GM23338 (cell line): ENCODE results near the gene RAD51B. TPM values are rescaled to one million over a fixed set of nuclear protein-coding genes. Genes with fewer than 3 reads are reported as not detected.

Source experiments
- ATAC-seq: fragments of 200-7000 bp; cut with Tn5 transposase; 3 replicates; pipeline ENCODE4 v1.9.1; 2020
- DNase-seq: peaks from one replicate; pipeline ENCODE4 v3.0.0-alpha.2; 2015; ENCODE audit warnings: low spot score
- H2AFZ ChIP-seq: fragments of 200-600 bp; sonication (generic); 2 replicates; pipeline ENCODE4 v1.8.0; 2016; ENCODE audit warnings: antibody characterized with exemption, mild to moderate bottlenecking, moderate library complexity
- H3F3A ChIP-seq: fragments of 200-600 bp; sonication (generic); replicated peaks from 2 replicates; pipeline ENCODE4 v1.8.0; 2017; ENCODE audit warnings: antibody characterized with exemption, mixed run types, low read depth
- H3K27ac ChIP-seq: fragments of 200-600 bp; sonication (generic); 2 replicates; pipeline ENCODE4 v1.6.1; 2016; ENCODE audit warnings: low read depth
- H3K27me3 ChIP-seq: fragments of 200-600 bp; sonication (generic); 2 replicates; pipeline ENCODE4 v1.8.0; 2016; ENCODE audit warnings: mild to moderate bottlenecking, mixed run types, moderate library complexity; ENCODE audit not compliant: insufficient read depth
- H3K36me3 ChIP-seq: fragments of 200-600 bp; sonication (generic); 2 replicates; pipeline ENCODE4 v1.8.0; 2016; ENCODE audit warnings: mild to moderate bottlenecking; ENCODE audit not compliant: insufficient read depth
- H3K4me1 ChIP-seq: fragments of 200-600 bp; sonication (generic); 2 replicates; pipeline ENCODE4 v1.8.0; 2016; ENCODE audit warnings: mild to moderate bottlenecking, moderate library complexity; ENCODE audit not compliant: insufficient read depth
- H3K4me2 ChIP-seq: fragments of 200-600 bp; sonication (generic); 2 replicates; pipeline ENCODE4 v1.7.1; 2017; ENCODE audit warnings: mixed run types
- H3K4me3 ChIP-seq: fragments of 200-600 bp; sonication (generic); 2 replicates; pipeline ENCODE4 v1.6.1; 2016; ENCODE audit warnings: mixed run types
- H3K79me2 ChIP-seq: fragments of 200-600 bp; sonication (generic); replicated peaks from 2 replicates; pipeline ENCODE4 v1.8.0; 2017; ENCODE audit warnings: mild to moderate bottlenecking; ENCODE audit not compliant: insufficient read depth
- H3K9me2 ChIP-seq: fragments of 200-600 bp; sonication (generic); 2 replicates; pipeline ENCODE4 v1.8.0; 2017; ENCODE audit not compliant: insufficient read depth
- H4K20me1 ChIP-seq: fragments of 200-600 bp; sonication (generic); replicated peaks from 2 replicates; pipeline ENCODE4 v1.8.0; 2017; ENCODE audit warnings: mild to moderate bottlenecking; ENCODE audit not compliant: insufficient read depth
- H3K27ac Mint-ChIP-seq: 2 replicates; pipeline ENCODE4 v1.8.0; 2020; ENCODE audit warnings: inconsistent platforms, mild to moderate bottlenecking, moderate library complexity, mixed read lengths
- H3K27me3 Mint-ChIP-seq: 3 replicates; pipeline ENCODE4 v1.8.0; 2022; ENCODE audit warnings: low read depth, mild to moderate bottlenecking, moderate library complexity, mixed read lengths, inconsistent platforms; ENCODE audit not compliant: insufficient read depth, poor library complexity
- H3K36me3 Mint-ChIP-seq: 3 replicates; pipeline ENCODE4 v1.8.0; 2021; ENCODE audit warnings: low read depth, mild to moderate bottlenecking, inconsistent platforms, moderate library complexity, mixed read lengths
- H3K4me1 Mint-ChIP-seq: 3 replicates; pipeline ENCODE4 v1.8.0; 2020; ENCODE audit warnings: mild to moderate bottlenecking, inconsistent platforms, mixed read lengths
- H3K4me3 Mint-ChIP-seq: 3 replicates; pipeline ENCODE4 v1.8.0; 2021; ENCODE audit warnings: moderate library complexity, mild to moderate bottlenecking, inconsistent platforms, mixed read lengths
- H3K9me3 Mint-ChIP-seq: 3 replicates; pipeline ENCODE4 v1.8.0; 2020; ENCODE audit warnings: moderate library complexity, mild to moderate bottlenecking, inconsistent platforms, mixed read lengths
- CREB1 ChIP-seq: fragments of 250-450 bp; sonication (Bioruptor Pico); IDR thresholded peaks from 2 replicates; pipeline ENCODE4 v1.5.0; 2020; ENCODE audit warnings: low read depth, mild to moderate bottlenecking, moderate library complexity
- EZH2phosphoT487 ChIP-seq: fragments of 200-600 bp; sonication (generic); IDR thresholded peaks from one replicate; pipeline ENCODE4 v1.8.1; 2018; ENCODE audit warnings: antibody characterized with exemption; ENCODE audit not compliant: unreplicated experiment
- NANOG ChIP-seq: IDR thresholded peaks from 2 replicates; pipeline ENCODE4 v1.6.1; 2016; ENCODE audit warnings: antibody characterized with exemption, borderline replicate concordance
- POLR2AphosphoS5 ChIP-seq: IDR thresholded peaks from 2 replicates; pipeline ENCODE4 v1.6.1; 2016; ENCODE audit warnings: antibody characterized with exemption, low read depth
- STAT1 ChIP-seq: IDR thresholded peaks from one replicate; pipeline ENCODE4 v1.6.1; 2016; ENCODE audit warnings: antibody characterized with exemption; ENCODE audit not compliant: unreplicated experiment
- ZNF114 ChIP-seq: fragments of 250-450 bp; sonication (Bioruptor Pico); IDR thresholded peaks from 2 replicates; pipeline ENCODE4 v1.5.0; 2020; ENCODE audit warnings: mild to moderate bottlenecking, moderate library complexity
- ZNF331 ChIP-seq: fragments of 250-450 bp; sonication (Bioruptor Pico); IDR thresholded peaks from 2 replicates; pipeline ENCODE4 v1.5.0; 2020; ENCODE audit warnings: low read depth, mild to moderate bottlenecking, moderate library complexity
- polyA plus RNA-seq: library from polyadenylated mRNA; unstranded; fragments of >200 nt; fragmentation: Nextera tagmentation; extraction: Ambion mirVana; gene quantifications from 2 replicates; pipeline ENCODE4 v1.2.1, GENCODE V29; 2016
- total RNA-seq: library from RNA; depleted of rRNA; stranded (reverse); fragments of >200 nt; shearing (Covaris generic); gene quantifications from 2 replicates; pipeline ENCODE4 v1.2.3, GENCODE V29; 2014
- TF ChIP-seq, protein P1 (sequence below), 2 experiments: fragments of 200-600 bp in 1 of 2; sonication (generic) in 1 of 2; conservative IDR thresholded peaks; 2 replicates each; pipeline versions ENCODE4 v1.5.1 to v1.6.1; 2016 to 2017; ENCODE audit warnings: antibody characterized with exemption in 2 of 2, low read depth in 2 of 2, mild to moderate bottlenecking in 2 of 2, moderate library complexity in 1 of 2
- TF ChIP-seq, protein P2 (sequence below): fragments of 250-450 bp; sonication (Bioruptor Pico); IDR thresholded peaks from 2 replicates; pipeline ENCODE4 v1.5.0; 2020; ENCODE audit warnings: mild to moderate bottlenecking, moderate library complexity

The RAD51B gene
- total and polyA plus RNA-seq, 2 experiments from 2014 or later, result 15.7 to 29.1 TPM

DNA sequence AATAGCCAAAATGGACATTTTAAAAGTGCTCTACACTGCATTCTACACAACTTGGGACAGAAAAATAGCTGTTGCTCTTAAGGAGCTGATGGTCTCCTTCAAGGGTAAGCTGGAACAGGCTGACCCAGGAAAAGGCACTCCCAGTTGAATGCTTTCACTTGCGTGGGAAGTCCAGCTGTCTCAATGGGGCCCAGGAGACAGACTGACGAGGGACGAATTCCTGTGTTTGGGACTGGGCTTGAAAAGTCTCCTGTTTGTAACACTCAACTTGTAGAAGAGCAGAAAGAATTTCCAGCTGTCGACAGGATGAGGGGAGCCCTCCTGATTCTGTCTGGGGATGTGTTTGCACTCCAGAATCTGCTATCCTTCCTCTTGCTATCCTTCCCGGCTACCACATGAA, 792.5 kb downstream of the RAD51B start:
- Histone ChIP-seq H3K79me2 (no peaks in the 10 kb centered on the region), H3K4me2 (no peak overlapping the region), H2AFZ (no peak overlapping the region), H3K4me1 (peaks cover 6% of the 10 kb centered on the region; the same call in 1 of the 2 replicates), H3K4me3 (no peak overlapping the region), H3K36me3 (peaks cover 12% of the 10 kb centered on the region), H3K9me2 (no peaks in the 10 kb centered on the region), H3K27me3 (no peaks in the 10 kb centered on the region), H3K27ac (no peak overlapping the region), H4K20me1 (no peaks in the 10 kb centered on the region), H3F3A (no peaks in the 10 kb centered on the region)
- Mint-ChIP-seq H3K36me3 (peaks cover 17% of the 10 kb centered on the region; the same call in 2 of the 3 replicates), H3K4me1 (peaks cover 11% of the 10 kb centered on the region), H3K4me3 (no peak overlapping the region), H3K27ac (no peak overlapping the region), H3K9me3 (peaks cover 29% of the 10 kb centered on the region), H3K27me3 (peaks cover 2% of the 10 kb centered on the region)
- ATAC-seq (no peak), DNase-seq (no peak)
- TF ChIP-seq, protein P1, sequence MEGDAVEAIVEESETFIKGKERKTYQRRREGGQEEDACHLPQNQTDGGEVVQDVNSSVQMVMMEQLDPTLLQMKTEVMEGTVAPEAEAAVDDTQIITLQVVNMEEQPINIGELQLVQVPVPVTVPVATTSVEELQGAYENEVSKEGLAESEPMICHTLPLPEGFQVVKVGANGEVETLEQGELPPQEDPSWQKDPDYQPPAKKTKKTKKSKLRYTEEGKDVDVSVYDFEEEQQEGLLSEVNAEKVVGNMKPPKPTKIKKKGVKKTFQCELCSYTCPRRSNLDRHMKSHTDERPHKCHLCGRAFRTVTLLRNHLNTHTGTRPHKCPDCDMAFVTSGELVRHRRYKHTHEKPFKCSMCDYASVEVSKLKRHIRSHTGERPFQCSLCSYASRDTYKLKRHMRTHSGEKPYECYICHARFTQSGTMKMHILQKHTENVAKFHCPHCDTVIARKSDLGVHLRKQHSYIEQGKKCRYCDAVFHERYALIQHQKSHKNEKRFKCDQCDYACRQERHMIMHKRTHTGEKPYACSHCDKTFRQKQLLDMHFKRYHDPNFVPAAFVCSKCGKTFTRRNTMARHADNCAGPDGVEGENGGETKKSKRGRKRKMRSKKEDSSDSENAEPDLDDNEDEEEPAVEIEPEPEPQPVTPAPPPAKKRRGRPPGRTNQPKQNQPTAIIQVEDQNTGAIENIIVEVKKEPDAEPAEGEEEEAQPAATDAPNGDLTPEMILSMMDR (conservative IDR thresholded peaks at IDR 0.05; ENCODE audit: low read depth in 2 of 2), result no peak
- no peak for TF ChIP-seq ZNF331 (CRISPR knock-in tag)
- no peak for TF ChIP-seq POLR2AphosphoS5
- TF ChIP-seq EZH2phosphoT487, result no peak
- no peak for TF ChIP-seq STAT1
- TF ChIP-seq ZNF114 (CRISPR knock-in tag), result no peak
- TF ChIP-seq CREB1 (CRISPR knock-in tag), result no peak
- no peak for TF ChIP-seq NANOG
- TF ChIP-seq, protein P2, sequence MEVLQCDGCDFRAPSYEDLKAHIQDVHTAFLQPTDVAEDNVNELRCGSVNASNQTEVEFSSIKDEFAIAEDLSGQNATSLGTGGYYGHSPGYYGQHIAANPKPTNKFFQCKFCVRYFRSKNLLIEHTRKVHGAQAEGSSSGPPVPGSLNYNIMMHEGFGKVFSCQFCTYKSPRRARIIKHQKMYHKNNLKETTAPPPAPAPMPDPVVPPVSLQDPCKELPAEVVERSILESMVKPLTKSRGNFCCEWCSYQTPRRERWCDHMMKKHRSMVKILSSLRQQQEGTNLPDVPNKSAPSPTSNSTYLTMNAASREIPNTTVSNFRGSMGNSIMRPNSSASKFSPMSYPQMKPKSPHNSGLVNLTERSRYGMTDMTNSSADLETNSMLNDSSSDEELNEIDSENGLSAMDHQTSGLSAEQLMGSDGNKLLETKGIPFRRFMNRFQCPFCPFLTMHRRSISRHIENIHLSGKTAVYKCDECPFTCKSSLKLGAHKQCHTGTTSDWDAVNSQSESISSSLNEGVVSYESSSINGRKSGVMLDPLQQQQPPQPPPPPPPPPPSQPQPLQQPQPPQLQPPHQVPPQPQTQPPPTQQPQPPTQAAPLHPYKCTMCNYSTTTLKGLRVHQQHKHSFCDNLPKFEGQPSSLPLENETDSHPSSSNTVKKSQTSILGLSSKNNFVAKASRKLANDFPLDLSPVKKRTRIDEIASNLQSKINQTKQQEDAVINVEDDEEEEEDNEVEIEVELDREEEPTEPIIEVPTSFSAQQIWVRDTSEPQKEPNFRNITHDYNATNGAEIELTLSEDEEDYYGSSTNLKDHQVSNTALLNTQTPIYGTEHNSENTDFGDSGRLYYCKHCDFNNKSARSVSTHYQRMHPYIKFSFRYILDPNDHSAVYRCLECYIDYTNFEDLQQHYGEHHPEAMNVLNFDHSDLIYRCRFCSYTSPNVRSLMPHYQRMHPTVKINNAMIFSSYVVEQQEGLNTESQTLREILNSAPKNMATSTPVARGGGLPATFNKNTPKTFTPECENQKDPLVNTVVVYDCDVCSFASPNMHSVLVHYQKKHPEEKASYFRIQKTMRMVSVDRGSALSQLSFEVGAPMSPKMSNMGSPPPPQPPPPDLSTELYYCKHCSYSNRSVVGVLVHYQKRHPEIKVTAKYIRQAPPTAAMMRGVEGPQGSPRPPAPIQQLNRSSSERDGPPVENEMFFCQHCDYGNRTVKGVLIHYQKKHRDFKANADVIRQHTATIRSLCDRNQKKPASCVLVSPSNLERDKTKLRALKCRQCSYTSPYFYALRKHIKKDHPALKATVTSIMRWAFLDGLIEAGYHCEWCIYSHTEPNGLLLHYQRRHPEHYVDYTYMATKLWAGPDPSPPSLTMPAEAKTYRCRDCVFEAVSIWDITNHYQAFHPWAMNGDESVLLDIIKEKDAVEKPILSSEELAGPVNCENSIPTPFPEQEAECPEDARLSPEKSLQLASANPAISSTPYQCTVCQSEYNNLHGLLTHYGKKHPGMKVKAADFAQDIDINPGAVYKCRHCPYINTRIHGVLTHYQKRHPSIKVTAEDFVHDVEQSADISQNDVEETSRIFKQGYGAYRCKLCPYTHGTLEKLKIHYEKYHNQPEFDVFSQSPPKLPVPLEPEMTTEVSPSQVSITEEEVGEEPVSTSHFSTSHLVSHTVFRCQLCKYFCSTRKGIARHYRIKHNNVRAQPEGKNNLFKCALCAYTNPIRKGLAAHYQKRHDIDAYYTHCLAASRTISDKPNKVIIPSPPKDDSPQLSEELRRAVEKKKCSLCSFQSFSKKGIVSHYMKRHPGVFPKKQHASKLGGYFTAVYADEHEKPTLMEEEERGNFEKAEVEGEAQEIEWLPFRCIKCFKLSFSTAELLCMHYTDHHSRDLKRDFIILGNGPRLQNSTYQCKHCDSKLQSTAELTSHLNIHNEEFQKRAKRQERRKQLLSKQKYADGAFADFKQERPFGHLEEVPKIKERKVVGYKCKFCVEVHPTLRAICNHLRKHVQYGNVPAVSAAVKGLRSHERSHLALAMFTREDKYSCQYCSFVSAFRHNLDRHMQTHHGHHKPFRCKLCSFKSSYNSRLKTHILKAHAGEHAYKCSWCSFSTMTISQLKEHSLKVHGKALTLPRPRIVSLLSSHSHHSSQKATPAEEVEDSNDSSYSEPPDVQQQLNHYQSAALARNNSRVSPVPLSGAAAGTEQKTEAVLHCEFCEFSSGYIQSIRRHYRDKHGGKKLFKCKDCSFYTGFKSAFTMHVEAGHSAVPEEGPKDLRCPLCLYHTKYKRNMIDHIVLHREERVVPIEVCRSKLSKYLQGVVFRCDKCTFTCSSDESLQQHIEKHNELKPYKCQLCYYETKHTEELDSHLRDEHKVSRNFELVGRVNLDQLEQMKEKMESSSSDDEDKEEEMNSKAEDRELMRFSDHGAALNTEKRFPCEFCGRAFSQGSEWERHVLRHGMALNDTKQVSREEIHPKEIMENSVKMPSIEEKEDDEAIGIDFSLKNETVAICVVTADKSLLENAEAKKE (CRISPR knock-in tag), result no peak
